K562 (cell line): ENCODE data around the gene SLC22A23. TPM values are rescaled to one million over a fixed set of nuclear protein-coding genes. Genes with fewer than 3 reads are reported as not detected.
A peak's percentile ranks its signal among the peaks of the same experiment; 100 is the strongest.

Experiments
- ARID2 ChIP-seq: fragments of 450-650 bp; IDR thresholded peaks from 2 replicates; pipeline ENCODE4 v1.6.1; 2017; ENCODE audit warnings: antibody characterized with exemption, mild to moderate bottlenecking
- CHCHD3 ChIP-seq: fragments of 250-450 bp; sonication (Bioruptor Pico); IDR thresholded peaks from 2 replicates; pipeline ENCODE4 v2.1.2; 2022; ENCODE audit warnings: mild to moderate bottlenecking
- CHD2 ChIP-seq: IDR thresholded peaks from 2 replicates; pipeline ENCODE4 v1.6.1; 2011; ENCODE audit warnings: low read depth, low read length
- E2F1 ChIP-seq: sonication (generic); formaldehyde crosslinking; IDR thresholded peaks from 2 replicates; pipeline ENCODE4 v1.8.1; 2023; ENCODE audit warnings: mild to moderate bottlenecking, missing genetic modification reagents, moderate library complexity
- E4F1 ChIP-seq: fragments of 250-450 bp; sonication (Bioruptor Pico); IDR thresholded peaks from 2 replicates; pipeline ENCODE4 v1.5.0; 2021; ENCODE audit warnings: mild to moderate bottlenecking, borderline replicate concordance
- ETS2 ChIP-seq: IDR thresholded peaks from 2 replicates; pipeline ENCODE4 v1.6.1; 2016; ENCODE audit warnings: borderline replicate concordance, missing genetic modification characterization, mild to moderate bottlenecking, moderate library complexity, missing compliant biosample characterization; ENCODE audit not compliant: poor library complexity, severe bottlenecking
- GATA2 ChIP-seq: sonication (generic); formaldehyde crosslinking; IDR thresholded peaks from 2 replicates; pipeline ENCODE4 v1.4.0; 2020; ENCODE audit warnings: mild to moderate bottlenecking, missing genetic modification reagents
- LCOR ChIP-seq: sonication (generic); formaldehyde crosslinking; IDR thresholded peaks from 2 replicates; pipeline ENCODE4 v1.8.0; 2022; ENCODE audit warnings: mild to moderate bottlenecking, missing genetic modification reagents
- NONO ChIP-seq, 2 experiments: fragments of 200-400 bp in 1 of 2; fragments of 450-650 bp in 1 of 2; formaldehyde crosslinking in 1 of 2; IDR thresholded peaks; 2 replicates each; pipeline ENCODE4 v1.6.1; 2017; ENCODE audit warnings: low read depth in 2 of 2, mild to moderate bottlenecking in 2 of 2, moderate library complexity in 2 of 2, low read length in 1 of 2
- RBM17 ChIP-seq: fragments of 200-400 bp; formaldehyde crosslinking; IDR thresholded peaks from 2 replicates; pipeline ENCODE4 v1.6.1; 2017; ENCODE audit warnings: low read depth, mild to moderate bottlenecking, low read length, borderline replicate concordance
- RUNX1 ChIP-seq: sonication (generic); IDR thresholded peaks from 2 replicates; pipeline ENCODE4 v1.6.1; 2016; ENCODE audit warnings: antibody characterized with exemption, low read depth
- SMARCA5 ChIP-seq: fragments of 450-650 bp; IDR thresholded peaks from 2 replicates; pipeline ENCODE4 v1.6.1; 2016
- SMARCB1 ChIP-seq: IDR thresholded peaks from 2 replicates; pipeline ENCODE4 v1.6.1; 2011; ENCODE audit warnings: improper control_type of control experiment, low read depth; ENCODE audit not compliant: insufficient read length
- TCF15 ChIP-seq: fragments of 250-450 bp; sonication (Bioruptor Pico); IDR thresholded peaks from 2 replicates; pipeline ENCODE4 v1.8.0; 2022; ENCODE audit warnings: moderate library complexity, mild to moderate bottlenecking, inconsistent platforms
- TEAD1 ChIP-seq, 2 experiments: fragments of 450-650 bp in 1 of 2; sonication (generic) in 1 of 2; formaldehyde crosslinking; IDR thresholded peaks; 2 replicates each; pipeline versions ENCODE4 v1.4.0 to v1.8.0; 2020 to 2022; ENCODE audit warnings: mild to moderate bottlenecking in 2 of 2, missing genetic modification reagents in 1 of 2
- TGIF2 ChIP-seq: sonication (generic); formaldehyde crosslinking; IDR thresholded peaks from 2 replicates; pipeline ENCODE4 v1.8.1; 2022; ENCODE audit warnings: mild to moderate bottlenecking, missing genetic modification reagents, moderate library complexity
- THAP7 ChIP-seq: fragments of 250-450 bp; sonication (Bioruptor Pico); IDR thresholded peaks from 2 replicates; pipeline ENCODE4 v1.5.0; 2021
- U2AF1 ChIP-seq: fragments of 200-400 bp; formaldehyde crosslinking; optimal IDR thresholded peaks from 2 replicates; pipeline ENCODE3; 2017; ENCODE audit warnings: mild to moderate bottlenecking, low read depth, low read length, moderate library complexity
- ZNF124 ChIP-seq: sonication (generic); formaldehyde crosslinking; IDR thresholded peaks from 2 replicates; pipeline ENCODE4 v1.8.1; 2022; ENCODE audit warnings: missing genetic modification reagents
- ZNF175 ChIP-seq: fragments of 200-800 bp; sonication (Bioruptor generic); IDR thresholded peaks from 2 replicates; pipeline ENCODE4 v1.6.1; 2016; ENCODE audit warnings: low read depth, mild to moderate bottlenecking, missing genetic modification characterization, missing compliant biosample characterization
- ZNF232 ChIP-seq: sonication (generic); formaldehyde crosslinking; IDR thresholded peaks from 2 replicates; pipeline ENCODE4 v1.8.0; 2022; ENCODE audit warnings: mild to moderate bottlenecking, missing genetic modification reagents
- ZNF77 ChIP-seq: fragments of 250-450 bp; sonication (Bioruptor Pico); IDR thresholded peaks from 2 replicates; pipeline ENCODE4 v1.5.0; 2020
- polyA plus RNA-seq, 8 experiments: library from polyadenylated mRNA; depleted of rRNA in 4 of 8; stranded (reverse) in 5 of 8; unstranded in 3 of 8; fragments of >200 nt; fragmentation: Nextera tagmentation in 2 of 8; fragmentation: Illumina TruSeq in 1 of 8; extraction: Ambion mirVana in 2 of 8; extraction: Trizol in 1 of 8; gene quantifications; 2 replicates each; pipeline versions ENCODE4 v1.2.1 to v1.2.3, GENCODE V29; 2011 to 2014; ENCODE audit warnings: inconsistent platforms in 1 of 8, missing spikeins in 1 of 8
- total RNA-seq, 7 experiments: library from RNA; depleted of rRNA in 6 of 7; stranded (reverse); fragments of >200 nt in 6 of 7; fragmentation: Illumina TruSeq in 2 of 7; extraction: Trizol in 2 of 7; gene quantifications; 2 replicates each; pipeline versions ENCODE4 v1.2.1 to v1.2.3, GENCODE V29; 2011 to 2021; ENCODE audit warnings: low replicate concordance in 1 of 7

The SLC22A23 gene
- total and polyA plus RNA-seq, 9 of the 15 experiments (the other 6 are each of a cell fraction or from before 2014, with no cell fraction given): 0.30 to 8.7 (median 2.5) TPM

- TF ChIP-seq CHCHD3 (no peak), NONO (IDR thresholded peaks at IDR 0.05; ENCODE audit: low read depth in 2 of 2, low read length in 1 of 2) (no peak), CHD2 (no peak; the same call in 1 of the 2 replicates), ARID2 (no peak), ETS2 (tag) (no peak), ZNF232 (CRISPR knock-in tag) (peak; percentile 80; the same call in 1 of the 2 replicates), TCF15 (CRISPR knock-in tag) (no peak), RUNX1 (0 out of 2 replicates have a peak, but pooled peaks have one; percentile 50), E2F1 (no peak), TGIF2 (CRISPR knock-in tag) (0 out of 2 replicates have a peak, but pooled peaks have one; percentile 46), ZNF175 (CRISPR knock-in tag) (no peak), RBM17 (no peak), LCOR (CRISPR knock-in tag) (0 out of 2 replicates have a peak, but pooled peaks have one; percentile 42), SMARCA5 (no peak), THAP7 (CRISPR knock-in tag) (no peak), ZNF77 (CRISPR knock-in tag) (no peak), TEAD1 (CRISPR knock-in tag; IDR thresholded peaks at IDR 0.05) (no peak), ZNF124 (no peak), E4F1 (CRISPR knock-in tag) (no peak), U2AF1 (no peak), GATA2 (CRISPR knock-in tag) (no peak), SMARCB1 (no peak)
Measured at GRCh38 chr6:3455569-3456394, 1.1 kb downstream of the SLC22A23 start (continued).
